Fibroblast of lung (primary cell): Measurements from ENCODE around the gene ARID5A.

Experiments
- CTCF ChIP-seq, 2 donors: IDR thresholded peaks in 1 of 2; conservative IDR thresholded peaks in 1 of 2; 1 replicate in 1 of 2; 2 replicates in 1 of 2; pipeline ENCODE4 v1.5.1; 2011 to 2012; ENCODE audit warnings: low read length in 2 of 2, control low read depth in 1 of 2, inconsistent platforms in 1 of 2, low read depth in 1 of 2, mild to moderate bottlenecking in 1 of 2
- EZH2 ChIP-seq: IDR thresholded peaks from 2 replicates; pipeline ENCODE4 v1.5.1; 2012; ENCODE audit warnings: low read length, control low read depth, mild to moderate bottlenecking; ENCODE audit errors: missing control alignments

GRCh38 chr2:96525211-96525507 lies 11.4 kb upstream of the ARID5A start:
- no peak for TF ChIP-seq CTCF (conservative IDR thresholded peaks at IDR 0.05 in 1 of 2, IDR thresholded peaks at IDR 0.05 in 1 of 2; ENCODE audit: low read depth in 1 of 2, low read length in 2 of 2)
- TF ChIP-seq EZH2, result no peak
